Mucosa of rectum (tissue), 2 donors: ENCODE results near the gene SMAD5.

Source experiments
- H3K27ac ChIP-seq, 2 donors: one replicate each; pipeline ENCODE4 v1.7.0; 2013; ENCODE audit warnings: inconsistent platforms in 2 of 2, low read depth in 2 of 2, low read length in 2 of 2
- H3K27me3 ChIP-seq, 2 donors: one replicate each; pipeline ENCODE4 v1.7.0; 2013; ENCODE audit warnings: low read length in 2 of 2; ENCODE audit not compliant: control insufficient read depth in 2 of 2, insufficient read depth in 2 of 2
- H3K36me3 ChIP-seq, 2 donors: one replicate each; pipeline ENCODE4 v1.7.0; 2013; ENCODE audit warnings: low read length in 2 of 2; ENCODE audit not compliant: control insufficient read depth in 2 of 2, insufficient read depth in 2 of 2
- H3K4me1 ChIP-seq, 2 donors: one replicate each; pipeline ENCODE4 v1.7.0; 2013; ENCODE audit warnings: low read length in 2 of 2, mild to moderate bottlenecking in 1 of 2; ENCODE audit not compliant: control insufficient read depth in 2 of 2, insufficient read depth in 2 of 2
- H3K4me3 ChIP-seq, 2 donors: one replicate each; pipeline ENCODE4 v1.7.0; 2013; ENCODE audit warnings: low read length in 2 of 2
- H3K9ac ChIP-seq, 2 donors: one replicate each; pipeline ENCODE4 v1.7.0; 2013; ENCODE audit warnings: low read length in 2 of 2, low read depth in 1 of 2, mild to moderate bottlenecking in 1 of 2
- H3K9me3 ChIP-seq, 2 donors: one replicate each; pipeline ENCODE4 v1.7.0; 2013; ENCODE audit warnings: low read length in 2 of 2; ENCODE audit not compliant: control insufficient read depth in 2 of 2
- donor health status: healthy.
- donor health status: Normal muscosa, but diverticular disease.

Gene SMAD5

GRCh38 chr5:136153581-136154236, 21.1 kb downstream of the SMAD5 start:
- Histone ChIP-seq H3K9me3 (no peaks in the 10 kb centered on the region), H3K27ac (no peak overlapping the region), H3K27me3 (no peaks in the 10 kb centered on the region), H3K9ac (no peak overlapping the region), H3K4me1 (no peaks in the 10 kb centered on the region), H3K36me3 (peaks cover 25 to 26% of the 10 kb centered on the region in 2 donors), H3K4me3 (no peak overlapping the region)

- Histone ChIP-seq H3K36me3 (peaks cover 25 to 26% of the 10 kb centered on the region in 2 donors), H3K4me1 (no peaks in the 10 kb centered on the region), H3K27ac (no peak overlapping the region), H3K27me3 (no peaks in the 10 kb centered on the region), H3K4me3 (no peak overlapping the region), H3K9me3 (no peaks in the 10 kb centered on the region), H3K9ac (no peak overlapping the region)
These were observed 22.4 kb downstream of the SMAD5 start for GRCh38 chr5:136155078-136155477.

GRCh38 chr5:136155761-136156160, 23.1 kb downstream of the SMAD5 start:
- peaks cover 26% of the 10 kb centered on the region in 2 donors for H3K36me3 ChIP-seq
- H3K4me1 ChIP-seq: no peaks in the 10 kb centered on the region
- H3K9me3 ChIP-seq: no peaks in the 10 kb centered on the region
- no peak overlapping the region for H3K4me3 ChIP-seq
- no peaks in the 10 kb centered on the region for H3K27me3 ChIP-seq
- H3K9ac ChIP-seq: no peak overlapping the region
- no peak overlapping the region for H3K27ac ChIP-seq

- no peaks in the 10 kb centered on the region for H3K4me1 ChIP-seq
- no peaks in the 10 kb centered on the region for H3K9me3 ChIP-seq
- no peak overlapping the region for H3K4me3 ChIP-seq
- H3K27me3 ChIP-seq: no peaks in the 10 kb centered on the region
- no peak overlapping the region for H3K9ac ChIP-seq
- H3K36me3 ChIP-seq: peaks cover 27 to 30% of the 10 kb centered on the region in 2 donors
- no peak overlapping the region for H3K27ac ChIP-seq
These were observed 24.9 kb downstream of the SMAD5 start for GRCh38 chr5:136157514-136157913.

DNA sequence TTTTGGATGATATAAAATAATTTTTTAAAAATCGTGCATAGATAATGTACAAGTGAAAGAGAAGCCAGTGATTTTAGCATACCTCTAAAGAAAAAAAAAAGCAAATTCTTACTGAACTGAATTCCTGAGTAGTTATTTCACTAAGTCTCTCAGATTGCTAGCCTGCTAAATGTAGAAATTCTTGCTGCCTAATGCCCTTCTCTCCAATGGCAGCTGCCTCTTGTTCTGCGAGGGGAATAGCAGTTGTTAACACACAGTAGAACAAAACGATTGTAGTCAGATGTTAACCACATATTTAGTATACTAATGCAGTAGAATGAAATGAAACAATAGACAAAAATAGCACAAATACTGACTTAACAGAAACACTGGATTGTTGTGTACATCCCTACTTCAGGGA, 26.8 kb downstream of the SMAD5 start:
- no peaks in the 10 kb centered on the region for H3K9me3 ChIP-seq
- no peaks in the 10 kb centered on the region for H3K27me3 ChIP-seq
- H3K4me1 ChIP-seq: no peaks in the 10 kb centered on the region
- no peak overlapping the region for H3K9ac ChIP-seq
- no peak overlapping the region for H3K27ac ChIP-seq
- no peak overlapping the region for H3K4me3 ChIP-seq
- peaks cover 20 to 29% of the 10 kb centered on the region in 2 donors for H3K36me3 ChIP-seq

DNA sequence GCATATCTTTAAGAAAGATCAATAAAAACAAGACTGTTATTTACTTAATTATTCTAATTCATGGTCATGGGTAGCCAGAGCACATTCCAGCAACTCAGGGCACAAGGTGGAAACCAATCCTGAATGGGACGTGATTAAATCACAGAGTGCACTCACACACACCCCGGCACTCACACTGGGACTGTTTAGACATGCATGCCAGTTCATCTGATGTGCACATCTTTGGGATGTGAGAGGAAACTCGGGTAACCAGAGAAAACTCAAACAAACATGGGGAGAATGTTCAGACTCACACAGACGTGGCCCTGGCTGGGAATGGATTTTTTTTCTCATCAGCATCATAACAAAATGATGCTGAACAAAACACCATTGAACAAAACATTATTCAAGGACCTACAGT, 29.4 kb downstream of the SMAD5 start:
- Histone ChIP-seq H3K27ac (no peak overlapping the region), H3K4me3 (no peak overlapping the region), H3K36me3 (peaks cover 5 to 14% of the 10 kb centered on the region in 2 donors), H3K27me3 (no peaks in the 10 kb centered on the region), H3K9ac (no peak overlapping the region), H3K4me1 (no peaks in the 10 kb centered on the region), H3K9me3 (no peaks in the 10 kb centered on the region)

DNA sequence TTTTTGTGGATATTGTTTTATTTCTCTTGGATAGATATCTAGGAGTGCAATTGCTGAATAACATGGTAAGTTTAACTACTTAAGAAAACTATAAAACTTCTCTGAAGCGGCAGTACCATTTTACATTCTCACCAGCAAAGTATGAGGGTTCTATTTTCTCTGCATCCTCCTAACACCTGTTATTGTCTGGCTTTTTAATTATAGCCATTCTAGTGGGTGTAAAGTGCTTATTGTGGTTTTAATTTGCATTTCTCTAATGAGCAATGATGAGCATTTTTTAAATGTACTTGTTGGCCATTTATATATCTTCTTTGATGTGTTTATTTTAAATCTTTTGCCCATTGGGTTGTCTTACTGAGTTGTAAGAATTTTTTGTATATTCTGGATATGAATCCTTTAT, 31.6 kb downstream of the SMAD5 start:
- H3K9ac ChIP-seq: no peak overlapping the region
- no peak overlapping the region for H3K27ac ChIP-seq
- no peaks in the 10 kb centered on the region for H3K4me1 ChIP-seq
- no peak overlapping the region for H3K4me3 ChIP-seq
- H3K36me3 ChIP-seq: peaks cover 5 to 14% of the 10 kb centered on the region in 2 donors
- no peaks in the 10 kb centered on the region for H3K27me3 ChIP-seq
- no peaks in the 10 kb centered on the region for H3K9me3 ChIP-seq

DNA sequence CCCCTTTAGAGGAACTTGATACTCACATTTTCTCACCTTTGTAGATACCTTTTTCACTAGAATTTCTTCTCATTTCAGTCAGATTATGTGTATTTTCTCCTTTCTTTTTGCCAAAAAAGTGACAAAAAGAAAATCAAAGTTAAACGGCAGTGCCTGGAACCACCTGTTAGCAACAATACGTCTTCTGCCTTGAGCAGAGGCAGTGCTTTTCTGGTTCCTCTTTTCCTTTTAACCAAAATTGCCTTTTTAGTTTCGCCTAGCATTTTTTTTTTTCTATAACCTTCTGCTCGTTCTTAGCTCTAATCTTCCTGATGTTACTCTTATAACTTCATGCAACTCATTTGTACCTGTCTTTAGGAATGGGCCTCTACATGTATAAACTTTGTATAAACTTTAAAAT, 34.3 kb downstream of the SMAD5 start:
- Histone ChIP-seq H3K9me3 (no peaks in the 10 kb centered on the region), H3K36me3 (peaks cover 6 to 14% of the 10 kb centered on the region in 2 donors), H3K9ac (no peak overlapping the region), H3K27me3 (no peaks in the 10 kb centered on the region), H3K27ac (no peak overlapping the region), H3K4me1 (no peaks in the 10 kb centered on the region), H3K4me3 (no peak overlapping the region)

- Histone ChIP-seq H3K9me3 (no peaks in the 10 kb centered on the region), H3K36me3 (peaks cover 14 to 17% of the 10 kb centered on the region in 2 donors), H3K27ac (no peak overlapping the region), H3K9ac (no peak overlapping the region), H3K4me1 (no peaks in the 10 kb centered on the region), H3K27me3 (no peaks in the 10 kb centered on the region), H3K4me3 (no peak overlapping the region)
These were observed 36.6 kb downstream of the SMAD5 start for GRCh38 chr5:136169218-136169617.

- H3K36me3 ChIP-seq: peaks cover 30 to 31% of the 10 kb centered on the region in 2 donors
- no peaks in the 10 kb centered on the region for H3K4me1 ChIP-seq
- no peak overlapping the region for H3K9ac ChIP-seq
- H3K27me3 ChIP-seq: no peaks in the 10 kb centered on the region
- no peak overlapping the region for H3K4me3 ChIP-seq
- no peaks in the 10 kb centered on the region for H3K9me3 ChIP-seq
- no peak overlapping the region for H3K27ac ChIP-seq
These were observed 41.5 kb downstream of the SMAD5 start for GRCh38 chr5:136174021-136174659.
